ENCODE data around the gene PCID2.

DNA sequence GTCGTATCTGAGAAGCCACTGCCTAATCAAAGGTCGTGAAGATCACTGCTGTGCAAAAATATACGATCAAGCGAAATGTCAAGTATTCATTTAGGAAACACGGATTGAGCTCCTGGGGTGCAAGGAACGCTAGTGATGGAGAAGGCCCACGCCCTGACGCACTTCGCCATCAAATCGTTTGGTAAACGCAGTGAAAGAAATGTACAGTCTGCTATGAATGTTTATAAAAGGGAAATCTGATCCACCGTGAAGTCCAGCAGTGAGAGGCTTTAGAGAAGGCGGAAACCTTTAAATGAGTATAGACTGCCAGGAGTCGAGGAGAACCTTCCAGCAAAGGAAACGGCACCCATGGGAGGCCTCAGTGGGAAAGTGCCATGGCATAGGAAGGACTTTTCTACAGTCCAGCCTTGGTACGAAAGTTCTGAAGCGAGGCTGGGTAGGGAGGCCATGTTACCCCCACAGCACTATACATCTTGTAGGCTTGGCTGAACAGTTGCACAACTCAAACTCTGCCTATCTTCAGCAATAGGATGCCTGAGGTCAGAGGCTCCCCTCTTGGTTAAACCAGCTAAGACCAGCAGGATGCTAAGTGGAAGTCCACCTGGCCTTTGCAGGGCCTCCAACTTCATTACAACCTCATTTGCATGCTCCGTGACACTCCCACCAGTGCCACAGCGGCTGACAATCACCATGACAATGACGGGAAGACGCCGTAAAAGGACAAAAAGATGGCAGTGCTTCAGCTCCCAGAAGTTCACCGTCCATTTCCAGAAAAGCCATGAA, 20.4 kb downstream of the PCID2 start:
- TF ChIP-seq, protein P1, sequence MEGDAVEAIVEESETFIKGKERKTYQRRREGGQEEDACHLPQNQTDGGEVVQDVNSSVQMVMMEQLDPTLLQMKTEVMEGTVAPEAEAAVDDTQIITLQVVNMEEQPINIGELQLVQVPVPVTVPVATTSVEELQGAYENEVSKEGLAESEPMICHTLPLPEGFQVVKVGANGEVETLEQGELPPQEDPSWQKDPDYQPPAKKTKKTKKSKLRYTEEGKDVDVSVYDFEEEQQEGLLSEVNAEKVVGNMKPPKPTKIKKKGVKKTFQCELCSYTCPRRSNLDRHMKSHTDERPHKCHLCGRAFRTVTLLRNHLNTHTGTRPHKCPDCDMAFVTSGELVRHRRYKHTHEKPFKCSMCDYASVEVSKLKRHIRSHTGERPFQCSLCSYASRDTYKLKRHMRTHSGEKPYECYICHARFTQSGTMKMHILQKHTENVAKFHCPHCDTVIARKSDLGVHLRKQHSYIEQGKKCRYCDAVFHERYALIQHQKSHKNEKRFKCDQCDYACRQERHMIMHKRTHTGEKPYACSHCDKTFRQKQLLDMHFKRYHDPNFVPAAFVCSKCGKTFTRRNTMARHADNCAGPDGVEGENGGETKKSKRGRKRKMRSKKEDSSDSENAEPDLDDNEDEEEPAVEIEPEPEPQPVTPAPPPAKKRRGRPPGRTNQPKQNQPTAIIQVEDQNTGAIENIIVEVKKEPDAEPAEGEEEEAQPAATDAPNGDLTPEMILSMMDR (IDR thresholded peaks at IDR 0.05): no peak
- no peak for TF ChIP-seq POLR2A (IDR thresholded peaks at IDR 0.05)

Measured in heart left ventricle (tissue), 13 donors.